HG03460 (cell line): ENCODE results near the gene GSTA2.
"Not testable (repeated sequence)": the region's sequence is repeated elsewhere in the genome, so short reads cannot be mapped to it uniquely, and the experiment has no call there.

Experiments used
- ATAC-seq: cut with Tn5 transposase; IDR thresholded peaks from one replicate; pipeline ENCODE4 v1.9.1; 2021; ENCODE audit not compliant: unreplicated experiment

Gene GSTA2

GRCh38 chr6:52763322-52763916 is at the start of gene GSTA2:
TSS of gene GSTA2 (minus strand) at chr6:52763475. CDS start at chr6:52757947, 5,528 bp downstream.
- ATAC-seq: not testable (repeated sequence)

- not testable (repeated sequence) for ATAC-seq
Observed at GRCh38 chr6:52809777-52810176, 46.5 kb upstream of the GSTA2 start.

DNA sequence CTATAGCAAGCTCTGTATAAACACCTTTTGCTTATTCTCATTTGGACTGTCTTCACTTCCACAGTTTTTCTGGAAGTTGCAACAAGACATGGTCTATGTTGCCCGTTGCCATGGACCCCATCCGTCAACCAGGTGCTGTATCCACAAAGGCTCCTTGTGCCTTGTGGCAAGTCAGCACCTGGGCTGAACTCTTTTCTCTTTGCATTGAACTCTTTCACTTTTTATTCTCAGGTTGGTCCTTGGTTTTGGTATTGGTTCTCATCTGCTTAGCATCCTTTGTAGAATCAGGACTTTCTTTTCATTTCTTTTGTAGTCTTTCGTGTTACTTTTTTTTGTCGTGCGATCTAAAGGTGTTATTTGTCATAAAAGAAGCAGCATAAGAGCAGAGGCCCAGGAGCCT is 45.4 kb upstream of the GSTA2 start:
- ATAC-seq: no peak

DNA sequence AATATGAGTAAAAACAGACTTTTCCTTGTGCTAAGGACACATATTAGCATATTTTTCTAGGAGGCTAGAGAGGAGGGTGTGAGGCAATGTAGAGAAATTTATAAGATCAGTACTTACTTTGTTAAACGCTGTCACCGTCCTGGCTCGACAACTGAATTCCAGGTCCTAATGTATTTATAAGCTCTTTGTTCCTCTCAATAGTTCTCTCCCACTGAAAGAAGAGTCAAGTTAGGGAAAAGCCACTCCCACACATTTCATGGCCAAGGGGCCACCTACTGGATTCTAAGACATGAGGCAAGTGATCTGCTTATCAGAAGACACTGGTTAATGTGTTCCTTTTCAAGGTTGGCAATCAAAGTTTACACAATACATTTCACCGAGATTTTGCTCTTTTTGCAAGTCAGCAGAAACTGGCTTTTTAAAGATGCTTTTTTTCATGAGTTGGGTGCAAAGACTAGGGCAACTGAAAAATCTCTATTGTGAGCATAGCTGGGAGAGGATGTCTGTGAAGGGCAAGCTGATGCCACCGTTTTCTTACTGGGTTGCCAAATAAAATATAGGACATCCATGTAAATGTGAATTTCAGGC is 40.5 kb upstream of the GSTA2 start, which contains the start of gene GSTA1:
Gene GSTA1, minus strand, starts transcription at position 149 of the 588 bp plus-strand sequence. CDS start 4,549 bp downstream, outside the sequence.
- not testable (repeated sequence) for ATAC-seq

DNA sequence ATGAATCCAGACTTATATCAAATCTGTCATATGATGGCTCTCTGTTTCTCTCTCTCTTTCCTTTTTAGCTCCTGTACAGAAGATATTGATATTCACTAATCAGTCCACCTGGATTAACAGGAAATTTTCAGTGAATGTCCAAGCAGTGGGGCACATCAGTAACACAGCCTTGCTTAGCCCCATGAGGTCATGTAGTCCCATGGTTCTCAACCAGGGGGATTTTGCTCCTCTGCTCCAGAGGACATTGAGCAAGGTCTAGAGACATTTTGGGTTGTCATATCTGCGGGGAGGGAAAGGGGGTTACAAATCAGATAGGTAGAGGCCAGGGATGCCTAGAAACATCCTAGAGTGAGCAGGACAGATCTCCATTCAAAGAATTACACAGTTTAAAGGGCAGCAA is 39.5 kb upstream of the GSTA2 start:
- no peak for ATAC-seq

DNA sequence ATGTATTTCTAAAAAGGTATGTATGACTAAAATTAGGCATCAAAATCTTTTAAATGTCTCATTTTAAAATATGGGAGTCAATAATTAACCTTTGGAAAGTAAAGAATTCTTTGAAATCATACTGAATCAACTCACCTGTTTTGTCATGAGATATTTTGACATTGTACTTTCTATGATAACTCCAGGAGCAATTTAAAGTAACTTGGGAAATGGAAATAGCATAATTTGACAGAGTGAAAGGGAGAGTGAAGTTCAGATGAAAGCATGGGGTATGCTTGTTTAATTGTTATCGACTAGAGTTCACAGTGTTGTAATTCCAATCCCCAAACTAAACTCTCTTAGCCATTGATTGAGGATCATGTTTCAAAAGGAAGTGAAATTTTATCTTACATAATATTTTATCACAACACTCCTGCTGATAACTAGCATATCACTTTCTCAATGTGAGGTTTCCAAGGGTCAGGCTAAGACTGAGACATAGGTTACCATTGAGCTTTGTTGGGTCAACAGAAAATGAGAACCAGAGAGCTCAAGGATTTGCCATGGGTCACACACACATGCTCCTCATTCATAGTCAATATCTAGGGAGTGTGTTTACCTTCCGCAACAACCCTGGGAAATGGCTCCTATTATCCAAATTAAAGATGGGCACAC is 38.0 kb upstream of the GSTA2 start:
- ATAC-seq: no peak

DNA sequence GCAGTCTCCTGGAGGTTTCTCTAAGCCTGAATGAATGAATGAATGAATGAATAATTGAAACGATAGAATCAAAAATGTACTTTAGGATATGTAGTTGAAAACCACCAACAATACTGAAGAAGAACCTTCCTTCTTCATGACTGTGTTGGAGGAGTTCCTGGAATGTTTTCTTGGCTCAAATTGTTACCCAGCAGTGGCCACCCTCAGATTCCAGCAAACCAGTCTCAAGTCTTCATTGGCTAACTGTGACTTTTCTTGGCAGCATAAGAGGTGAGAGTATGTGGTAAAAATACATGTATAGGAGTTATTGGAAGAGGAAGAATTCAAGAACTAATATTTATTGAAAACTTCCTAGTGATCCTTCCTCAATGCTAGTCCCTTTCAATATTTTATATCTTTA is 36.0 kb upstream of the GSTA2 start:
- not testable (repeated sequence) for ATAC-seq

- not testable (repeated sequence) for ATAC-seq
Observed at GRCh38 chr6:52794366-52794765, 31.1 kb upstream of the GSTA2 start.

DNA sequence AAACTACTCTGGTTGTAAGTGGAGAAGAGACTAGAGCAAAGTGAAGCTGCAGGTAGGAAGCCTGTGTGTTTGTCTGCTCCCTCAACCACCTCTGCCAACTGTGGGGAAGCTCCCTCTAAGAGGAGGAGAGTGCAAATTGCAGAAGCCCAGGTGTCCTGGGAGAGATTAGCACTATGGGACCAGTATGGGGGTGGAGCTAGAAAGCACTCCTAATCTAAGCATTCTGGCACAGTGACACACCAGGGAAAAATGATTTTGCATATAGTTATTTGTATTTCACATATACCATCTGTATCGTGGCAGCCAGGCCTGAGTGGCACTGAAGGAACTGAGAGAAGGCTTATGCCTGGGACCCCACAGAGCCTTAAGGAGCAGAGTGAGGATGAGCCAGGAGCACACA is 27.6 kb upstream of the GSTA2 start:
- ATAC-seq: no peak

GRCh38 chr6:52789658-52790057 is 26.4 kb upstream of the GSTA2 start:
- not testable (repeated sequence) for ATAC-seq

DNA sequence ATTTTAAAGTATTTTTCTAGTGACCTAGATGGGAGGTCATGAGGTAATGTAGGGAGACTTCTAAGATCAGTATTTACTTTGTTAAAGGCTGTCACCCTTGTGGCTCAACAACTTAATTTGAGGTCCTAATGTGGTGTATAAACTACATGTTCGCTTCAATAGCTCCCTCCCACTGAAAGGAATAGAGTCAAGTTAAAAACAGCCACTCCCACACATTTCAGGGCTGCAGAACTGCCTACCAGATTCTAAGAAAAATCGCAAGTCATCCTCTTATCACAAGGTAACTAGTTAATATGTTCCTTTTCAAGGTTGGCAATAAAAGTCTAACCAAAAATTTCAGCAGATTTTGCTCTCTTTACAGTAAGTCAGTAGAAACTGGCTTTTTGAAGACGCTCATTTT is 25.2 kb upstream of the GSTA2 start:
- ATAC-seq: no peak

GRCh38 chr6:52787917-52788316 is 24.6 kb upstream of the GSTA2 start:
- no peak for ATAC-seq

DNA sequence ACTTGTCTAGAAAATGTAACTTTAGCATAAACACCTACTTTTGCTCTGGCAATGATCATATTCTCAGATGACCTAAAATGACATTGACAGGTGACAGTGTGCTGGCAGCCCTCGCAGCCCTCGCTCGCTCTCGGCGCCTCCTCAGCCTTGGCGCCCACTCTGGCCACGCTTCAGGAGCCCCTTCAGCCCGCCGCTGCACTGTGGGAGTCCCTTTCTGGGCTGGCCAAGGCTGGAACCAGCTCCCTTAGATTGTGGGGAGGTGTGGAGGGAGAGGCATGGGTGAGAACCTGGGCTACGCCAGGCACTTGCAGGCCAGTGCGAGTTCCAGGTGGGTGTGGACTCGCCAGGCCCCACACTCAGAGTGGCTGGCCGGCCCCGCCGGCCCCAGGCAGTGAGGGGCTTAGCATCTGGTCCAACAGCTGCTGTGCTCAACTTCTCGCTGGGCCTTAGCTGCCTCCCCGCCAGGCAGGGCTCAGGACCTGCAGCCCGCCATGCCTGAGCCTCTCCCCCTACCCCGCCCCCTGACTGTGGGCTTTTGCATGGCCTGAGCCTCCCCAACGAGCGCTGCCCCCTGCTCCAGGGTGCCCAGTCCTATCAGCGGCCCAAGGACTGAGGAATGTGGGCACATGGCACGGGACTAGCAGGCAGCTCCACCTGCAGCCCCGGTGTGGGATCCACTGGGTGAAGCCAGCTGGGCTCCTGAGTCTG is 23.1 kb upstream of the GSTA2 start:
- ATAC-seq: no peak

- not testable (repeated sequence) for ATAC-seq
Observed at GRCh38 chr6:52782696-52783274, 19.5 kb upstream of the GSTA2 start.

- ATAC-seq: not testable (repeated sequence)
Observed at GRCh38 chr6:52782209-52782608, 18.9 kb upstream of the GSTA2 start.

DNA sequence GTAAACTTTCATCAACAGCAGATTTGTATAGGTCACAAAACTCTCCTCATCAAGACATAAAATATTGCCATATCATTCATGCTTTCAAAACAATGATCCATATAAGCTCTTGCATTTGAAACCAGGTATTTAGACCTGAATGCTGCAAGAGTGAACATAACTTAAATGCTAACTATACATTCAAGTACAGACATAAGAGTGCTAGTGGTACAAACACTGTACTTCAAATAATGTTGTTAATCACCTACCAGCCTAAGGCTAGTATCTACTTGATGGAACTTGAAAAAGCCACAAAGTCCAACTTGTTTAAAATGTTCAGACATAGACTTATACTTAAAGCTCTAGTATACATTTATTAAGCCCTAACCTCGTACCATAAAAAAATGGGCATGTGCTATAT is 16.0 kb upstream of the GSTA2 start:
- no peak for ATAC-seq

GRCh38 chr6:52776711-52777351 is 13.6 kb upstream of the GSTA2 start:
- ATAC-seq: not testable (repeated sequence)

- not testable (repeated sequence) for ATAC-seq
Observed at GRCh38 chr6:52769399-52769798, 6.1 kb upstream of the GSTA2 start.

DNA sequence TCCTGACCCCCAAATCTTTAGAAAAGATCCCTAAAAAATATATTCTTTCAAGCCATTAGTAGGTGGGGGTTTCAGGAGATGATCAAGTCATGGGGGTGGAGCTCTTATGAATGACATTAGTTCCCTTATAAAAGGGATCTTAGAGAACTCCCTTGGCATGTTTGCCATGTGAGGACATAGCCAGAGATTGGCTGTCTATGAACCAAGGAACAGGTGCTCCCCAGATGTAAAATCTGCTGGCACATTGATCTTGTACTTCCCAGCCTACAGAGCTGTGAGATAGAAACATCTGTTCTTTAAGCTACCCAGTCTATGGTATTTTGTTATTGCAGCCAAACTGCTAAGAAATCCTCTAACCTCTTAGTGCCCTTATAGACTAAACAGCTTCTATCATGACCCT is 4.4 kb upstream of the GSTA2 start:
- not testable (repeated sequence) for ATAC-seq

DNA sequence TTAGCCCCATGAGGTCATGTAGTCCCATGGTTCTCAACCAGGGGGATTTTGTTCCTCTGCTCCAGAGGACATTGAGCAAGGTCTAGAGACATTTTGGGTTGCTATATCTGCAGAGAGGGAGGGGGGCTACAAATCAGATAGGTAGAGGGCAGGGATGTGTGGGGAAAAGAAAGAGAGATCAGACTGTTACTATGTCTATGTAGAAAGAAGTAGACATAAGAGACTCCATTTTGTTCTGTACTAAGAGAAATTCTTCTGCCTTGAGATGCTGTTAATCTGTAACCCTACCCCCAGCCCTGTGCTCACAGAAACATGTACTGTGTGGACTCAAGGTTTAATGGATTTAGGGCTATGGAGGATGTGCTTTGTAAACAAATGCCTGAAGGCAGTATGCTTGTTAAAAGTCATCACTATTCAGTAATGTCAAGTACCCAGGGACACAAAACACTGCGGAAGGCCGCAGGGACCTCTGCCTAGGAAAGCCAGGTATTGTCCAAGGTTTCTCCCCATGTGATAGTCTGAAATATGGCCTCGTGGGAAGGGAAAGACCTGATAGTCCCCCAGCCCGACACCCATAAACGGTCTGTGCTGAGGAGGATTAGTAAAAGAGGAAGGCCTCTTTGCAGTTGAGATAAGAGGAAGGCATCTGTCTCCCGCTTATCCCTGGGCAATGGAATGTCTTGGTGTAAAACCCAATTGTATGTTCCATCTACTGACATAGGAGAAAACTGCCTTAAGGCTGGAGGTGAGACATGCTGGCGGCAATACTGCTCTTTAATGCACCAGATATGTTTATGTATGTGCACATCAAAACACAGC is 1.4 kb downstream of the GSTA2 start:
- not testable (repeated sequence) for ATAC-seq
